ENCODE data around the gene TSHZ2. TPM values are rescaled to one million over a fixed set of nuclear protein-coding genes. Genes with fewer than 3 reads are reported as not detected.

TSHZ2 gene
- total and polyA plus RNA-seq, 2 donors (not counting 3 experiments of a cell fraction or from before 2014, with no cell fraction given): not detected

- no peak overlapping the region for H3K4me3 ChIP-seq (replicated peaks in 1 of 3; ENCODE audit: insufficient read depth in 1 of 3, low read depth in 1 of 3, low read length in 3 of 3)
- no peaks in the 10 kb centered on the region for H3K36me3 ChIP-seq (ENCODE audit: control insufficient read depth in 2 of 2, extremely low read depth in 1 of 2, insufficient read depth in 2 of 2, low read length in 2 of 2)
- H3K27ac ChIP-seq (ENCODE audit: insufficient read depth, low read depth, low read length): no peak overlapping the region
- ChIA-PET POLR2A (no interaction called here), CTCF (no interaction called here)
- no peaks in the 10 kb centered on the region for H3K27me3 ChIP-seq (ENCODE audit: control insufficient read depth in 2 of 2, insufficient read depth in 2 of 2, low read length in 2 of 2)
- no TSS peak for BruUV-seq (replicated peaks)
- no peaks in the 10 kb centered on the region for H3K79me2 ChIP-seq (ENCODE audit: control insufficient read depth, insufficient read depth, low read length)
- H3K9me3 ChIP-seq (replicated peaks; ENCODE audit: control insufficient read depth, insufficient read depth, low read length): no peaks in the 10 kb centered on the region
- DNase-seq (ENCODE audit: low read depth, low spot score) (no peak), FAIRE-seq (no peak)
- H3K4me1 ChIP-seq (ENCODE audit: control insufficient read depth, extremely low read depth, insufficient read depth, low read length): no peaks in the 10 kb centered on the region
- no peaks in the 10 kb centered on the region for H3K9me1 ChIP-seq (replicated peaks; ENCODE audit: control insufficient read depth, extremely low read depth, insufficient read depth, low read length)
- intact Hi-C loops (cut with micrococcal nuclease) (no loop called here), dilution Hi-C loops (cut with MboI; ENCODE audit: extremely low pct_ligation_motif_present, low sequenced_read_pairs) (no loop called here)
- H3K9ac ChIP-seq (replicated peaks; ENCODE audit: extremely low read depth, insufficient read depth, low read length): no peak overlapping the region
- TF ChIP-seq POLR2A (IDR thresholded peaks at IDR 0.05; ENCODE audit: low read depth, low read length): no peak
- TF ChIP-seq JUN (IDR thresholded peaks at IDR 0.05; ENCODE audit: borderline replicate concordance, insufficient read depth, insufficient read length, low read depth): no peak
- H3K4me2 ChIP-seq (ENCODE audit: insufficient read depth, low read length): no peak overlapping the region
- H2AFZ ChIP-seq (ENCODE audit: low read depth, low read length): no peak overlapping the region
- H4K20me1 ChIP-seq (replicated peaks; ENCODE audit: control insufficient read depth, extremely low read depth, insufficient read depth, low read length): no peaks in the 10 kb centered on the region
Measured at GRCh38 chr20:53187392-53188068, 215.4 kb downstream of the TSHZ2 start.

DNA sequence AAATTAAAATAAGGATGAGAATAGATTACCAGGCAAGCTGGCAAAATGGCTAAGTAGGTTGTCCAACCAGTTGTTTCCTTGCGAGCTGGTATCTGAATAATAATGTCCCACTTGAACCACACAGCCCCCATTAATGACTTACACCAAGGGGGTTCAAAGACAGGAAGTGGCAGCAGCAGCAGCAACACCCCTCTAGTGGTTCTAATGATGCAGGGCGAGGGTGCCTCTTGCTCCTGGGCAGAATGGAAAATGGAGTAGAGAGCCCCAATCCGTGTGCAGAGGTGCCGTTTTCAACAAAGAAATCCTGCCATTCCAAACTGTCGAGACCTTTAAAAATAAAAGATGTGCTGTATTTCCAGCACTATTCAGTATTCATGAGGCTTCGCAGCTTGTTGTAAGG is 218.1 kb downstream of the TSHZ2 start:
- Histone ChIP-seq H3K27ac (ENCODE audit: insufficient read depth, low read depth, low read length) (no peak overlapping the region), H3K4me2 (ENCODE audit: insufficient read depth, low read length) (no peak overlapping the region), H3K36me3 (ENCODE audit: control insufficient read depth in 2 of 2, extremely low read depth in 1 of 2, insufficient read depth in 2 of 2, low read length in 2 of 2) (no peaks in the 10 kb centered on the region), H3K9me1 (replicated peaks; ENCODE audit: control insufficient read depth, extremely low read depth, insufficient read depth, low read length) (no peaks in the 10 kb centered on the region), H2AFZ (ENCODE audit: low read depth, low read length) (no peak overlapping the region), H3K27me3 (ENCODE audit: control insufficient read depth in 2 of 2, insufficient read depth in 2 of 2, low read length in 2 of 2) (no peaks in the 10 kb centered on the region), H3K4me3 (replicated peaks in 1 of 3; ENCODE audit: insufficient read depth in 1 of 3, low read depth in 1 of 3, low read length in 3 of 3) (no peak overlapping the region), H3K9ac (replicated peaks; ENCODE audit: extremely low read depth, insufficient read depth, low read length) (no peak overlapping the region), H4K20me1 (replicated peaks; ENCODE audit: control insufficient read depth, extremely low read depth, insufficient read depth, low read length) (no peaks in the 10 kb centered on the region), H3K9me3 (replicated peaks; ENCODE audit: control insufficient read depth, insufficient read depth, low read length) (no peaks in the 10 kb centered on the region), H3K4me1 (ENCODE audit: control insufficient read depth, extremely low read depth, insufficient read depth, low read length) (no peaks in the 10 kb centered on the region), H3K79me2 (ENCODE audit: control insufficient read depth, insufficient read depth, low read length) (no peaks in the 10 kb centered on the region)
- TF ChIP-seq POLR2AphosphoS5 (IDR thresholded peaks at IDR 0.05; ENCODE audit: insufficient read depth, low read depth, low read length) (no peak), JUN (IDR thresholded peaks at IDR 0.05; ENCODE audit: borderline replicate concordance, insufficient read depth, insufficient read length, low read depth) (no peak), POLR2A (IDR thresholded peaks at IDR 0.05; ENCODE audit: low read depth, low read length) (no peak), MAX (IDR thresholded peaks at IDR 0.05; ENCODE audit: insufficient read depth, insufficient read length) (no peak), MYC (IDR thresholded peaks at IDR 0.05; ENCODE audit: low read depth, low read length) (no peak), GATA2 (IDR thresholded peaks at IDR 0.05; ENCODE audit: insufficient read depth, insufficient read length, low read depth, low read length) (no peak), EZH2 (IDR thresholded peaks at IDR 0.05; ENCODE audit: borderline replicate concordance, low read depth, low read length, severe bottlenecking) (no peak), FOS (IDR thresholded peaks at IDR 0.05; ENCODE audit: borderline replicate concordance, insufficient read depth, low read length) (no peak)
- TF ChIP-seq, protein P1, sequence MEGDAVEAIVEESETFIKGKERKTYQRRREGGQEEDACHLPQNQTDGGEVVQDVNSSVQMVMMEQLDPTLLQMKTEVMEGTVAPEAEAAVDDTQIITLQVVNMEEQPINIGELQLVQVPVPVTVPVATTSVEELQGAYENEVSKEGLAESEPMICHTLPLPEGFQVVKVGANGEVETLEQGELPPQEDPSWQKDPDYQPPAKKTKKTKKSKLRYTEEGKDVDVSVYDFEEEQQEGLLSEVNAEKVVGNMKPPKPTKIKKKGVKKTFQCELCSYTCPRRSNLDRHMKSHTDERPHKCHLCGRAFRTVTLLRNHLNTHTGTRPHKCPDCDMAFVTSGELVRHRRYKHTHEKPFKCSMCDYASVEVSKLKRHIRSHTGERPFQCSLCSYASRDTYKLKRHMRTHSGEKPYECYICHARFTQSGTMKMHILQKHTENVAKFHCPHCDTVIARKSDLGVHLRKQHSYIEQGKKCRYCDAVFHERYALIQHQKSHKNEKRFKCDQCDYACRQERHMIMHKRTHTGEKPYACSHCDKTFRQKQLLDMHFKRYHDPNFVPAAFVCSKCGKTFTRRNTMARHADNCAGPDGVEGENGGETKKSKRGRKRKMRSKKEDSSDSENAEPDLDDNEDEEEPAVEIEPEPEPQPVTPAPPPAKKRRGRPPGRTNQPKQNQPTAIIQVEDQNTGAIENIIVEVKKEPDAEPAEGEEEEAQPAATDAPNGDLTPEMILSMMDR (IDR thresholded peaks at IDR 0.05; ENCODE audit: extremely low read depth in 1 of 2, insufficient read depth in 1 of 2, low read depth in 1 of 2, low read length in 2 of 2): no peak
- CTCF ChIA-PET: no interaction called here
- FAIRE-seq: no peak
- no peak for DNase-seq (ENCODE audit: low read depth, low spot score)
- no TSS peak for BruUV-seq (replicated peaks)
- intact Hi-C loops (cut with micrococcal nuclease) (no loop called here), dilution Hi-C loops (cut with MboI; ENCODE audit: extremely low pct_ligation_motif_present, low sequenced_read_pairs) (no loop called here)
- POLR2A ChIA-PET: no interaction called here
